ENCODE measurements around the gene MRGPRE.

Gene MRGPRE

DNA sequence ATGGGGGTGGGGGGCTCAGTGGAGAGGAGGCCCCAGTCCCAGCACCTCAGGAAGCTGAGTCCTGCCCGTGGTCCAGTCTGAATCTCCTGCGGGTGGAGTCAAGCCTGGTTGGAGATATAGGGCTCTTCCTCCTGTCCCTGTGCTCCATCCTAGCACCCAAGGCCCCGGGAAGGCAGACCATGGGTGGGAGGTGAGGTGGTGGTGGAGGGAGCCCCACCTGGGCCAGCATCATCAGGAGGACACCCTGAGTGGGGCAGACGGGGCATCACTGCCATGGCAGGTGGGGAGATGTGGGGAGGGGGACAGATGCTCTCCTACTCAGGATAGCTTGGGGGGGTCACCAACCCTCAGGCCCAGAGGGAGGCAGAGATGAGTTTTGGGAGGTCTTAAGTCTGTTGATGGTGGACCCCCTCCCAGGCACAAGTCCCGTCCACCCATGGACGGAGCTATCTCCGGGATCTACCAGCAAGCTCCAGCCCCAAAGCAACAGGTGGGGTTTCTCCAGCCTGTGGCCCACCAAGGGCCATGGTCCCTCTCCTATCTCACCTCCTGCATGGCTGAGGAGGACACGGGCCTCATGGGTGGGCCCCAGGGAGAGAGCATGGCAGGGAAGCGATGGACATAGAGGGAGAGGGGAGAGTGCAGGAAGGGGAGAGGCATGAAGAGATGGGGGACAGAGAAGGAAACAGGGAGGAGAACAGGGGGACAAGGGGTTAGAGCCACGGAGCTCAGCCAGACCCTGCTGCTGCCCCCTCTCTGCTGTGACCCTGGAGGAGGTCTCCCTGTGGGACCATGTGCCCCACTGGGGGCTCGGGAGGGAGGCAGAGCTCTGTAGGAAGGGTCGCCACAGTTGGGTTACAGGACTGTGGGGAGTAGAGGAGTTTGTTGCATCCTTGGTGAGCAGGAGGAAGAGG is 1.3 kb downstream of the MRGPRE start:
- no peaks in the 10 kb centered on the region for H3K4me1 Mint-ChIP-seq
- no peak overlapping the region for H3K27ac Mint-ChIP-seq
- no peaks in the 10 kb centered on the region for H3K9me3 Mint-ChIP-seq
- DNase-seq (no peak), ATAC-seq (no peak)
- no peaks in the 10 kb centered on the region for H3K36me3 Mint-ChIP-seq (ENCODE audit: low read depth)
- H3K27me3 Mint-ChIP-seq, result peaks cover 2% of the 10 kb centered on the region
- no peak overlapping the region for H3K4me3 Mint-ChIP-seq

GRCh38 chr11:3229673-3230630 is 2.3 kb downstream of the MRGPRE start:
- ATAC-seq, result no peak
- Mint-ChIP-seq H3K36me3 (ENCODE audit: low read depth) (no peaks in the 10 kb centered on the region), H3K4me3 (no peak overlapping the region), H3K27me3 (peaks cover 2% of the 10 kb centered on the region), H3K9me3 (no peaks in the 10 kb centered on the region), H3K27ac (no peak overlapping the region), H3K4me1 (no peaks in the 10 kb centered on the region)
- DNase-seq, result no peak

- ATAC-seq (no peak), DNase-seq (no peak)
- Mint-ChIP-seq H3K27me3 (peaks cover 5% of the 10 kb centered on the region), H3K27ac (no peak overlapping the region), H3K9me3 (no peaks in the 10 kb centered on the region), H3K4me1 (no peaks in the 10 kb centered on the region), H3K36me3 (ENCODE audit: low read depth) (no peaks in the 10 kb centered on the region), H3K4me3 (no peak overlapping the region)
Observed at GRCh38 chr11:3228445-3228829, 3.8 kb downstream of the MRGPRE start.

DNA sequence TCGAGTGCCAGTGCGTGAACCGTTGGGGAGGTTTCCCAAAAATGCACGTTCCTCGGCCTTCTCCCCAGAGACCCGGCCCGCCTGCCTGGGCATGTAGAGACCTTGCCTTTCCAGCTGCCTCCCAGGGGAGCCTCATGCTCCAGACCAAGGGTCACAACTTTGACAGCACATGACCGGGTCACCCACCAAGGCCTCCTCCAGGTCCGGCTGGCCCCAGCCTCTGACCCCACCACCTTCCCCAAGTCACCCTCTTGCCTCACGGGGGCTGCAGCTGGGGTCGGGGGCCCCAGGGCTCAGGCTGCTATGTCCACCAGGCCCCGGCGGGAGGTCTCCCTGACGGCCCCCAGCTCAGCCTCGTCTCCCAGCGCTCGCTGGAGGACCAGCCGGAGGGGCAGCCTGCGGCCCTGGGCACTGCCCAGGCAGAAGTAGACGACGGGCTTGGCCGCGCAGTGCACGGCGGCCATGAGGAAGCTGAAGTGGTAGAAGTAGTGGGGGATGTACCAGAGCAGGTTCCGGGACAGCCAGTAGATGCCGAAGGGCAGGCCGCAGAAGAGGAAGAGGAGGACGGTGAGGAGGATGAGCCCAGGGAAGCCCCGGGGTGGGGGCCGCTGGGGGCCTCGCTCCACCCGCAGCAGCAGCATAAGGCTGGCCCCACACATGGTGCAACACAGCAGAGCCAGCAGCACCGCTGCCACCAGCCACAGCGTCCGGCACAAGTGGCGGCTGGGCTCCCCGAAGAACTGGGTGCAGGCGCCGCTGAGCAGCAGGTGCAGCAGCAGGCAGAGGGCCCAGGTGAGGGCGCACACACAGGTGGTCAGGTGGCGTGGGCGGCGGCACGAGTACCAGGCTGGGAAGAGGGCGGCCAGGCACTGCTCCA is 4.4 kb downstream of the MRGPRE start:
- Mint-ChIP-seq H3K27me3 (peaks cover 8% of the 10 kb centered on the region), H3K4me1 (no peaks in the 10 kb centered on the region), H3K27ac (no peak overlapping the region), H3K9me3 (no peaks in the 10 kb centered on the region), H3K36me3 (ENCODE audit: low read depth) (no peaks in the 10 kb centered on the region), H3K4me3 (no peak overlapping the region)
- no peak for ATAC-seq
- no peak for DNase-seq

DNA sequence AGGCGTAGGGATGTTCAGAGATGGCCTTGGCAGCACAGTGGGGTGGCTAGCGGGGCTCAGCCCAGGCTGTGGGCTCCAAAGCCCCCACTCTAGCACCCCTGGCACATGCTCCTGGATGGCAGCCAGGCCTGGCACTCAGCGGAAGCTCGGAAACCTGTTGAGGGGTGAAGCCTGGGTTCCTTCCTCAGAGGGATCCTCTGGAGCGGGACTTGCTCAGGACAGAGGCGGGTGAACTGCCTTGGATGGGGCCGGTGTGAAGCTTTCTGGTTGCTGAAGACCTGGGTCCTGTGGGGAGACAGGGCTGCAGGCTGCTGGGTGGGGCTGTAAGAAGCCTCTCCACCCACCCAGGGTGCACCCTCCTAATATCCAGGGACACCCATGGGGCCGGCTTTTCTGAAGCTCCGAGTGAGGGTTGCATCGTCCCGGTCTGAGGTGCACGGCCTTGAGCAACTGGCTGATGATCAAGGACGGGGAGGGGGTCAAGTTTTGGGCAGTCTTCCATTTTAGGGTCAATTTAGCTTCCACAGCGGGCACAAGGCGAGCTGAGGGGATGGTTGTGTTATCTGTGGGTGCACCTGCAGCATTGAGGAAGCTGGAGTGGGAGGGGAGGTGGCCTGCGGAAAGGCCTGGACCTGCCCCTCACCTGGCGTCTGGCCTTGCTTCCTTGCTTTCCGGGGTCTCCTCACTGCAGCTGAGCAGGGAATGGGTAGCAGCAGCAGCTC is 5.2 kb downstream of the MRGPRE start:
- no peak overlapping the region for H3K27ac Mint-ChIP-seq
- H3K9me3 Mint-ChIP-seq, result no peaks in the 10 kb centered on the region
- no peaks in the 10 kb centered on the region for H3K4me1 Mint-ChIP-seq
- no peaks in the 10 kb centered on the region for H3K36me3 Mint-ChIP-seq (ENCODE audit: low read depth)
- ATAC-seq, result no peak
- peaks cover 8% of the 10 kb centered on the region for H3K27me3 Mint-ChIP-seq
- H3K4me3 Mint-ChIP-seq, result no peak overlapping the region
- DNase-seq, result no peak

GRCh38 chr11:3225826-3226750 is 6.1 kb downstream of the MRGPRE start:
- Mint-ChIP-seq H3K9me3 (no peaks in the 10 kb centered on the region), H3K27ac (no peak overlapping the region), H3K36me3 (ENCODE audit: low read depth) (no peaks in the 10 kb centered on the region)

GRCh38 chr11:3225159-3225758 is 7.0 kb downstream of the MRGPRE start:
- H3K27me3 Mint-ChIP-seq, result peaks cover 8% of the 10 kb centered on the region
- no peaks in the 10 kb centered on the region for H3K4me1 Mint-ChIP-seq
- no peak overlapping the region for H3K27ac Mint-ChIP-seq
- ATAC-seq, result no peak
- no peaks in the 10 kb centered on the region for H3K9me3 Mint-ChIP-seq
- no peak overlapping the region for H3K4me3 Mint-ChIP-seq
- DNase-seq, result no peak
- H3K36me3 Mint-ChIP-seq (ENCODE audit: low read depth), result no peaks in the 10 kb centered on the region

More at GRCh38 chr11:3225826-3226750, 6.1 kb downstream of the MRGPRE start:
- Mint-ChIP-seq H3K27me3 (peaks cover 8% of the 10 kb centered on the region), H3K4me3 (no peak overlapping the region), H3K4me1 (no peaks in the 10 kb centered on the region)
- ATAC-seq (no peak), DNase-seq (no peak)

DNA sequence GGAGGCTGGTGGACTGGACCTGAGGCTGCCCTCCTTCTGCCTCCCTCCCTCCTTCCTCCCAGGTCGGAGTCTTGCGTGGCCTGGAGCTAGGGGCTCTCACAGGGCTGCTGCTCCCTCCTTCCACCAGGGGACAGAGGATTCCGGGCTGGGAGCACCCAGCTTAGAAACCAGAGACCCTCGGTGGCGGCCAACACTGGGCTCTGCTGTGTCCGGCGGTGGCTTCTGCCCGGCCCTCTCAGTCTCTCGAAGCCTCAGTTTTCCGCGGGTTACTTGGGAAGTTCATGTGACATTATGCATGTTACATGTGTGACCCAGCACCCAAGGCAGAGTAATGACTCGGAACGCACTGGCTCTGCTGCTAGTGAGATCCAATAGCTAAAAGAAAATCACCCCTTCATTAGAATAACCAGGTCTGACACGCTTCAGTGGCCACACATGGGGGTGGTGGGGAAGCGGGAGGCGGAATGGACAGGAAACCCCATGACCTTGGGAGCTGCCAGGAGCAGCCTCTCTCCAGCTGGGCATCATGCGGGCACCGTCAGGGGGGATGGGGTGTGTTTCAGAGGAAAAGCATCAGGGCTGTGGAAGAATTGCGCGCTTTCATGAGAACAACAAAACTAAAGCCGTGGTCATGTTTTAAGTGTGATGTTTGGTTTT is 7.7 kb downstream of the MRGPRE start:
- H3K4me3 Mint-ChIP-seq, result no peak overlapping the region
- H3K4me1 Mint-ChIP-seq, result no peaks in the 10 kb centered on the region
- no peaks in the 10 kb centered on the region for H3K9me3 Mint-ChIP-seq
- DNase-seq (no peak), ATAC-seq (no peak)
- H3K27me3 Mint-ChIP-seq, result peaks cover 8% of the 10 kb centered on the region
- no peaks in the 10 kb centered on the region for H3K36me3 Mint-ChIP-seq (ENCODE audit: low read depth)
- H3K27ac Mint-ChIP-seq, result no peak overlapping the region

- H3K4me3 Mint-ChIP-seq, result no peak overlapping the region
- H3K27me3 Mint-ChIP-seq, result peaks cover 8% of the 10 kb centered on the region
- no peaks in the 10 kb centered on the region for H3K9me3 Mint-ChIP-seq
- no peaks in the 10 kb centered on the region for H3K36me3 Mint-ChIP-seq (ENCODE audit: low read depth)
- H3K27ac Mint-ChIP-seq, result no peak overlapping the region
- ATAC-seq (no peak), DNase-seq (no peak)
- H3K4me1 Mint-ChIP-seq, result no peaks in the 10 kb centered on the region
Observed at GRCh38 chr11:3223932-3224381, 8.3 kb downstream of the MRGPRE start.

- Mint-ChIP-seq H3K4me3 (no peak overlapping the region), H3K27ac (no peak overlapping the region), H3K36me3 (ENCODE audit: low read depth) (no peaks in the 10 kb centered on the region), H3K4me1 (no peaks in the 10 kb centered on the region), H3K27me3 (peaks cover 8% of the 10 kb centered on the region), H3K9me3 (no peaks in the 10 kb centered on the region)
- no peak for ATAC-seq
- DNase-seq, result no peak
Observed at GRCh38 chr11:3222941-3223915, 9.0 kb downstream of the MRGPRE start.

Measured in activated naive CD8-positive, alpha-beta T cell treated with anti-CD3 and anti-CD28 coated beads, Interleukin-2, amount 50 U/mL, for 24 hours (primary cell).